Osteoblast (primary cell): ENCODE results near the gene DGKZ. TPM values are rescaled to one million over a fixed set of nuclear protein-coding genes. Genes with fewer than 3 reads are reported as not detected.

Experiments
- DNase-seq: peaks from one replicate; pipeline ENCODE4 v3.0.0; 2011; ENCODE audit warnings: low spot score, mixed read lengths; ENCODE audit not compliant: insufficient read length; ENCODE audit errors: missing footprints
- H2AFZ ChIP-seq: 2 replicates; pipeline ENCODE4 v1.6.0; 2011; ENCODE audit warnings: mild to moderate bottlenecking, low read length
- H3K27ac ChIP-seq: 2 replicates; pipeline ENCODE4 v1.5.1; 2011; ENCODE audit warnings: mild to moderate bottlenecking, low read depth, low read length, moderate library complexity
- H3K27me3 ChIP-seq: 2 replicates; pipeline ENCODE4 v1.6.0; 2012; ENCODE audit warnings: mild to moderate bottlenecking, control low read depth, inconsistent platforms, low read length, moderate library complexity; ENCODE audit not compliant: insufficient read depth
- H3K36me3 ChIP-seq: 2 replicates; pipeline ENCODE4 v1.5.1; 2011; ENCODE audit warnings: mild to moderate bottlenecking, low read length, control low read depth, moderate library complexity; ENCODE audit not compliant: insufficient read depth
- H3K4me1 ChIP-seq: 2 replicates; pipeline ENCODE4 v1.5.1; 2011; ENCODE audit warnings: mild to moderate bottlenecking, low read length, control low read depth, moderate library complexity; ENCODE audit not compliant: insufficient read depth
- H3K4me2 ChIP-seq: 2 replicates; pipeline ENCODE4 v1.6.0; 2011; ENCODE audit warnings: mild to moderate bottlenecking, low read length; ENCODE audit not compliant: insufficient read depth
- H3K4me3 ChIP-seq: fragments of 200-600 bp; sonication (generic); 3 replicates; pipeline ENCODE4 v1.5.1; 2012; ENCODE audit warnings: mild to moderate bottlenecking, low read length, inconsistent platforms; ENCODE audit not compliant: insufficient read depth
- H3K79me2 ChIP-seq: 2 replicates; pipeline ENCODE4 v1.6.0; 2012; ENCODE audit warnings: mild to moderate bottlenecking, low read length, control low read depth, inconsistent platforms; ENCODE audit not compliant: insufficient read depth
- H3K9me3 ChIP-seq: 2 replicates; pipeline ENCODE4 v1.5.1; 2011; ENCODE audit warnings: low read depth, low read length, control low read depth
- H4K20me1 ChIP-seq: 2 replicates; pipeline ENCODE4 v1.6.0; 2012; ENCODE audit warnings: mild to moderate bottlenecking, low read length, control low read depth; ENCODE audit not compliant: insufficient read depth
- CTCF ChIP-seq: IDR thresholded peaks from 2 replicates; pipeline ENCODE4 v1.5.1; 2011; ENCODE audit warnings: mild to moderate bottlenecking, low read depth, low read length, moderate library complexity; ENCODE audit errors: extremely low read depth
- total RNA-seq: library from RNA; depleted of rRNA; stranded (reverse); fragments of >200 nt; gene quantifications from 2 replicates; pipeline ENCODE4 v1.2.3, GENCODE V29; 2012

DGKZ gene
- total RNA-seq, 1 donor, result 52.5 TPM

GRCh38 chr11:46321757-46322156 is 25.5 kb upstream of the DGKZ start:
- H3K4me1 ChIP-seq, result no peaks in the 10 kb centered on the region
- no peak overlapping the region for H3K27ac ChIP-seq
- H3K4me3 ChIP-seq, result no peak overlapping the region
- H2AFZ ChIP-seq, result no peak overlapping the region
- TF ChIP-seq CTCF, result no peak
- H4K20me1 ChIP-seq, result peaks cover 13% of the 10 kb centered on the region
- DNase-seq, result no peak
- no peak overlapping the region for H3K4me2 ChIP-seq
- no peaks in the 10 kb centered on the region for H3K27me3 ChIP-seq
- no peaks in the 10 kb centered on the region for H3K79me2 ChIP-seq
- H3K9me3 ChIP-seq, result no peaks in the 10 kb centered on the region
- peaks cover 56% of the 10 kb centered on the region for H3K36me3 ChIP-seq

GRCh38 chr11:46322759-46323158 is 24.5 kb upstream of the DGKZ start:
- Histone ChIP-seq H2AFZ (no peak overlapping the region), H3K27ac (no peak overlapping the region), H3K79me2 (no peaks in the 10 kb centered on the region), H3K9me3 (no peaks in the 10 kb centered on the region), H3K36me3 (peaks cover 46% of the 10 kb centered on the region), H3K27me3 (no peaks in the 10 kb centered on the region), H4K20me1 (peaks cover 12% of the 10 kb centered on the region), H3K4me3 (no peak overlapping the region), H3K4me2 (no peak overlapping the region), H3K4me1 (no peaks in the 10 kb centered on the region)
- TF ChIP-seq CTCF, result peak; percentile 51
- DNase-seq, result peak; percentile 89

- Histone ChIP-seq H3K79me2 (no peaks in the 10 kb centered on the region), H3K4me1 (no peaks in the 10 kb centered on the region), H3K9me3 (no peaks in the 10 kb centered on the region), H3K27me3 (peaks cover 26% of the 10 kb centered on the region), H3K27ac (no peak overlapping the region), H2AFZ (no peak overlapping the region), H3K36me3 (peaks cover 6% of the 10 kb centered on the region), H3K4me3 (no peak overlapping the region), H4K20me1 (peaks cover 3% of the 10 kb centered on the region), H3K4me2 (no peak overlapping the region)
- peak; percentile 36 for DNase-seq
- no peak for TF ChIP-seq CTCF
Measured at GRCh38 chr11:46326813-46327416, 20.3 kb upstream of the DGKZ start.

GRCh38 chr11:46327829-46328228 is 19.4 kb upstream of the DGKZ start:
- peak; percentile 57 for DNase-seq
- no peak for TF ChIP-seq CTCF
- no peaks in the 10 kb centered on the region for H3K4me1 ChIP-seq
- H4K20me1 ChIP-seq, result no peaks in the 10 kb centered on the region
- H3K27ac ChIP-seq, result no peak overlapping the region
- H3K4me3 ChIP-seq, result no peak overlapping the region
- H3K36me3 ChIP-seq, result no peaks in the 10 kb centered on the region
- no peaks in the 10 kb centered on the region for H3K79me2 ChIP-seq
- no peak overlapping the region for H3K4me2 ChIP-seq
- H2AFZ ChIP-seq, result no peak overlapping the region
- no peaks in the 10 kb centered on the region for H3K9me3 ChIP-seq
- peaks cover 35% of the 10 kb centered on the region for H3K27me3 ChIP-seq
